Kidney capillary endothelial cell (primary cell): Measurements from ENCODE around the gene HTRA2.
"Not testable (repeated sequence)": the region's sequence is repeated elsewhere in the genome, so short reads cannot be mapped to it uniquely, and the experiment has no call there.

Experiments
- DNase-seq: peaks from one replicate; pipeline ENCODE4 v3.0.0-alpha.2; 2018; ENCODE audit warnings: low spot score

Gene HTRA2

GRCh38 chr2:74561022-74561421 lies 31.3 kb downstream of the HTRA2 start:
- DNase-seq = not testable (repeated sequence)

GRCh38 chr2:74562126-74562775 lies 32.5 kb downstream of the HTRA2 start:
- no peak for DNase-seq

- DNase-seq = no peak
Measured at GRCh38 chr2:74564222-74564621, 34.5 kb downstream of the HTRA2 start.

- no peak for DNase-seq
Measured at GRCh38 chr2:74566076-74566753, 36.5 kb downstream of the HTRA2 start.

- peak; percentile 59 for DNase-seq
Measured at GRCh38 chr2:74566754-74567085, 37.0 kb downstream of the HTRA2 start.

GRCh38 chr2:74567881-74568280 lies 38.1 kb downstream of the HTRA2 start:
- DNase-seq = no peak

GRCh38 chr2:74569686-74570085 lies 40.0 kb downstream of the HTRA2 start:
- DNase-seq = no peak

GRCh38 chr2:74571058-74571457 lies 41.3 kb downstream of the HTRA2 start:
- DNase-seq = no peak

GRCh38 chr2:74572178-74572925 lies 42.6 kb downstream of the HTRA2 start:
- no peak for DNase-seq

GRCh38 chr2:74573747-74574562 lies 44.2 kb downstream of the HTRA2 start:
- DNase-seq = no peak

- DNase-seq = no peak
Measured at GRCh38 chr2:74575320-74575719, 45.6 kb downstream of the HTRA2 start.

GRCh38 chr2:74576211-74576862 lies 46.6 kb downstream of the HTRA2 start:
- no peak for DNase-seq

- no peak for DNase-seq
Measured at GRCh38 chr2:74576863-74577229, 47.1 kb downstream of the HTRA2 start.

- DNase-seq = peak; percentile 58
Measured at GRCh38 chr2:74577448-74577847, 47.7 kb downstream of the HTRA2 start.

- DNase-seq = no peak
Measured at GRCh38 chr2:74578408-74578807, 48.7 kb downstream of the HTRA2 start.

GRCh38 chr2:74581463-74581862 lies 51.7 kb downstream of the HTRA2 start:
- DNase-seq = no peak

- no peak for DNase-seq
Measured at GRCh38 chr2:74582184-74582583, 52.5 kb downstream of the HTRA2 start.
